CD4-positive, alpha-beta T cell (primary cell): ENCODE data around the gene CD247. TPM values are rescaled to one million over a fixed set of nuclear protein-coding genes. Genes with fewer than 3 reads are reported as not detected.
A peak's percentile ranks its signal among the peaks of the same experiment; 100 is the strongest.

ENCODE experiments used
- ATAC-seq: fragments of 200-7000 bp; cut with Tn5 transposase; one replicate; pipeline ENCODE4 v1.10.0; 2022; ENCODE audit warnings: mild to moderate bottlenecking; ENCODE audit not compliant: poor library complexity
- CTCF ChIA-PET: fragments of 350-600 bp; sonication (Branson Sonifier 250); formaldehyde crosslinking; loops from one replicate; lab custom pipeline; 2021; ENCODE audit warnings: antibody characterized with exemption, inconsistent platforms; lab: Charles Lee
- POLR2A ChIA-PET: fragments of 350-600 bp; sonication (Branson Sonifier 250); formaldehyde crosslinking; loops from one replicate; lab custom pipeline; 2021; ENCODE audit warnings: antibody characterized with exemption, inconsistent platforms; lab: Charles Lee
- DNase-seq, 14 experiments: peaks; one replicate each; pipeline ENCODE4 v3.0.0-alpha.2; 2013 to 2020; ENCODE audit warnings: mixed read lengths in 2 of 14
- H3K27ac ChIP-seq, 2 donors: one replicate each; pipeline versions ENCODE4 v1.5.1 to v1.7.0; 2013; ENCODE audit warnings: low read length in 2 of 2, low read depth in 1 of 2, mild to moderate bottlenecking in 1 of 2
- H3K27me3 ChIP-seq, 2 experiments: 1 replicate in 1 of 2; 2 replicates in 1 of 2; pipeline versions ENCODE4 v1.6.1 to v1.7.0; 2013; ENCODE audit warnings: low read length in 2 of 2, control low read depth in 1 of 2, mild to moderate bottlenecking in 1 of 2, moderate library complexity in 1 of 2; ENCODE audit not compliant: insufficient read depth in 2 of 2, control insufficient read depth in 1 of 2
- H3K36me3 ChIP-seq: one replicate; pipeline ENCODE4 v1.6.1; 2013; ENCODE audit warnings: low read length, control low read depth; ENCODE audit not compliant: insufficient read depth
- H3K4me1 ChIP-seq: one replicate; pipeline ENCODE4 v1.6.1; 2013; ENCODE audit warnings: low read length, control low read depth; ENCODE audit not compliant: insufficient read depth
- H3K4me3 ChIP-seq: one replicate; pipeline ENCODE4 v1.5.1; 2013; ENCODE audit warnings: mild to moderate bottlenecking, low read length, moderate library complexity
- H3K9me3 ChIP-seq, 2 experiments: 1 replicate in 1 of 2; 2 replicates in 1 of 2; pipeline versions ENCODE4 v1.6.1 to v1.7.0; 2013; ENCODE audit warnings: low read length in 2 of 2, mild to moderate bottlenecking in 2 of 2, control low read depth in 1 of 2, moderate library complexity in 1 of 2; ENCODE audit not compliant: control insufficient read depth in 1 of 2, insufficient read depth in 1 of 2
- H3K27ac Mint-ChIP-seq: one replicate; pipeline ENCODE4 v1.8.0; 2020; ENCODE audit warnings: mixed read lengths
- H3K27me3 Mint-ChIP-seq: one replicate; pipeline ENCODE4 v1.8.0; 2021; ENCODE audit warnings: mixed read lengths
- H3K36me3 Mint-ChIP-seq: one replicate; pipeline ENCODE4 v1.8.0; 2021; ENCODE audit warnings: low read depth, mixed read lengths
- H3K4me1 Mint-ChIP-seq: one replicate; pipeline ENCODE4 v1.8.0; 2021; ENCODE audit warnings: low read depth, mixed read lengths
- H3K4me3 Mint-ChIP-seq: one replicate; pipeline ENCODE4 v1.8.0; 2020; ENCODE audit warnings: mild to moderate bottlenecking, mixed read lengths
- H3K9me3 Mint-ChIP-seq: one replicate; pipeline ENCODE4 v1.8.0; 2020; ENCODE audit warnings: mixed read lengths
- intact Hi-C, 2 experiments: fragments of 100-400 bp; cut with DNase I in 1 of 2; cut with micrococcal nuclease in 1 of 2; formaldehyde crosslinking; loops; one replicate each; pipeline versions ENCODE4 v1.15.1 to v1.9.0; 2023 to 2025; cut with DNase I, micrococcal nuclease
- total RNA-seq, 174 experiments: library from RNA in 2 of 174; stranded (reverse) in 2 of 174; gene quantifications; one replicate each; pipeline ENCODE4 v1.2.3 and lab custom pipeline; 2021 to 2026
- TF ChIP-seq, protein P1 (sequence below): fragments of 200-600 bp; IDR thresholded peaks from one replicate; pipeline ENCODE4 v1.8.0; 2022; ENCODE audit warnings: antibody characterized with exemption, mild to moderate bottlenecking

CD247 gene
- total RNA-seq, 2 experiments from 2014 or later: 355 to 378 TPM

DNA sequence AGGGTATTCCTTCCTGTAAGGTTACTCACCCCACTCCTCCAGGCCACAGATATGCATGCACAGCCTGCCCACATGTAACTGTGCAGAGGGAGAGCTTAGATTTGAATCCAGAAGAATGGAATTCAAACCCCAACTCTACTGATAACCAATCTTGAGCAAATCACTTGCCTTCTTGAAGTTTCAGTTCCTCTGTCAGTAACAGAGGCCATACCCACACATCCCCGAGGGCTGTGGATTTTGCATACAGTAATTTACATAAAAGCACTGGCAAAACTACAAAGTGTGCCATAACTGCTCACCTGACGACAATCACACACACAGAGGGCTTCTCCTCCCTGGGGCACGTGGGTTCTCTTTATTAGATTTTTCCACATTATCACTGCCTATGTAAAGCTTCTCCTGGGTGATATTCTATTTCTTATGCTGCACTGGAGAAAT lies 18.6 kb downstream of the CD247 start:
- TF ChIP-seq, protein P1, sequence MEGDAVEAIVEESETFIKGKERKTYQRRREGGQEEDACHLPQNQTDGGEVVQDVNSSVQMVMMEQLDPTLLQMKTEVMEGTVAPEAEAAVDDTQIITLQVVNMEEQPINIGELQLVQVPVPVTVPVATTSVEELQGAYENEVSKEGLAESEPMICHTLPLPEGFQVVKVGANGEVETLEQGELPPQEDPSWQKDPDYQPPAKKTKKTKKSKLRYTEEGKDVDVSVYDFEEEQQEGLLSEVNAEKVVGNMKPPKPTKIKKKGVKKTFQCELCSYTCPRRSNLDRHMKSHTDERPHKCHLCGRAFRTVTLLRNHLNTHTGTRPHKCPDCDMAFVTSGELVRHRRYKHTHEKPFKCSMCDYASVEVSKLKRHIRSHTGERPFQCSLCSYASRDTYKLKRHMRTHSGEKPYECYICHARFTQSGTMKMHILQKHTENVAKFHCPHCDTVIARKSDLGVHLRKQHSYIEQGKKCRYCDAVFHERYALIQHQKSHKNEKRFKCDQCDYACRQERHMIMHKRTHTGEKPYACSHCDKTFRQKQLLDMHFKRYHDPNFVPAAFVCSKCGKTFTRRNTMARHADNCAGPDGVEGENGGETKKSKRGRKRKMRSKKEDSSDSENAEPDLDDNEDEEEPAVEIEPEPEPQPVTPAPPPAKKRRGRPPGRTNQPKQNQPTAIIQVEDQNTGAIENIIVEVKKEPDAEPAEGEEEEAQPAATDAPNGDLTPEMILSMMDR: no peak
- Mint-ChIP-seq H3K27me3 (no peaks in the 10 kb centered on the region), H3K36me3 (peaks cover 99% of the 10 kb centered on the region), H3K4me3 (peak overlapping the region; percentile 47), H3K4me1 (peaks cover 99% of the 10 kb centered on the region), H3K27ac (peak overlapping the region; percentile 100), H3K9me3 (no peaks in the 10 kb centered on the region)
- DNase-seq: peak in 4 of 14 experiments; percentile 34 to 70 (median 52)
- Histone ChIP-seq H3K4me1 (peaks cover 96% of the 10 kb centered on the region), H3K9me3 (no peaks in the 10 kb centered on the region), H3K4me3 (no peak overlapping the region), H3K36me3 (peaks cover 86% of the 10 kb centered on the region), H3K27ac (peak overlapping the region; percentile 26 to 29), H3K27me3 (no peaks in the 10 kb centered on the region)
- ATAC-seq: peak; percentile 68
- intact Hi-C loops: loop anchor here (1.0 to 2.0 kb wide), 4 partner anchors 10 to 17 kb away; no protein-coding TSS in a partner anchor
- ChIA-PET POLR2A (interaction anchor here (0.7 to 6.4 kb wide), 17 partner anchors 8 to 934 kb away, joined by 3 to 115 read pairs (median 4); partner anchors contain the start of genes CD247, CREG1 and POU2F1), CTCF (interaction anchor here (0.9 to 1.9 kb wide), 6 partner anchors 10 to 188 kb away, joined by 3 to 12 read pairs (median 4); partner anchors contain the start of gene CD247)

DNA sequence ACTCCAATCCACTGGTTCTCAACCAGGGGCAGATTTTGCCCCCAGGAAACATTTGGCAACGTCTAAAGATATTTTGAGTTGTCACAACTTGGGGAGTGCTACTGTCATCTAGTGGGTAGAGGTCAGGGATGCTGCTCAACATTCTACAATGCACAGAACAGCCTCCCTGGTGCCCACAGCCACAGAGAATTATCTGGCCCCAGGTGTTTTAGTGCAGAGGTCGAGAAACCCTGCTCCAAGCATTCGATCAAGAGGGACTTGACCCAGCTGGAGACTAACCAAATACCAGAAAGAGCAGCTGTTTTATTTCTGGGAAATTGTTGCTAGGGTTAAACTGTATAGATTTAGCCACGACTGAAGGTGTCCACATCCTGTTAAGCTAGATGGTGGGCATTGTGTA lies 19.2 kb downstream of the CD247 start:
- Mint-ChIP-seq H3K9me3 (no peaks in the 10 kb centered on the region), H3K27me3 (no peaks in the 10 kb centered on the region), H3K27ac (peak overlapping the region; percentile 100), H3K4me1 (peaks cover 99% of the 10 kb centered on the region), H3K4me3 (peak overlapping the region; percentile 47), H3K36me3 (peaks cover 99% of the 10 kb centered on the region)
- no peak overlapping the region for H3K4me3 ChIP-seq
- H3K27me3 ChIP-seq: no peaks in the 10 kb centered on the region
- CTCF ChIA-PET: interaction anchor here (0.9 to 1.9 kb wide), 4 partner anchors 16 to 189 kb away, joined by 3 to 12 read pairs (median 3); partner anchors contain the start of gene CD247
- peaks cover 86% of the 10 kb centered on the region for H3K36me3 ChIP-seq
- POLR2A ChIA-PET: interaction anchor here (1.0 to 6.4 kb wide), 10 partner anchors 9 to 54 kb away, joined by 3 to 115 read pairs (median 6); partner anchors contain the start of genes CD247 and CREG1
- peak in 1 of 14 experiments; percentile 30 for DNase-seq
- ATAC-seq: no peak
- no peaks in the 10 kb centered on the region for H3K9me3 ChIP-seq
- TF ChIP-seq, protein P1: no peak
- peaks cover 96% of the 10 kb centered on the region for H3K4me1 ChIP-seq
- peak overlapping the region; percentile 1 to 26 for H3K27ac ChIP-seq
- intact Hi-C loops: loop anchor here (1.0 to 2.0 kb wide), 3 partner anchors 10 to 16 kb away; no protein-coding TSS in a partner anchor

DNA sequence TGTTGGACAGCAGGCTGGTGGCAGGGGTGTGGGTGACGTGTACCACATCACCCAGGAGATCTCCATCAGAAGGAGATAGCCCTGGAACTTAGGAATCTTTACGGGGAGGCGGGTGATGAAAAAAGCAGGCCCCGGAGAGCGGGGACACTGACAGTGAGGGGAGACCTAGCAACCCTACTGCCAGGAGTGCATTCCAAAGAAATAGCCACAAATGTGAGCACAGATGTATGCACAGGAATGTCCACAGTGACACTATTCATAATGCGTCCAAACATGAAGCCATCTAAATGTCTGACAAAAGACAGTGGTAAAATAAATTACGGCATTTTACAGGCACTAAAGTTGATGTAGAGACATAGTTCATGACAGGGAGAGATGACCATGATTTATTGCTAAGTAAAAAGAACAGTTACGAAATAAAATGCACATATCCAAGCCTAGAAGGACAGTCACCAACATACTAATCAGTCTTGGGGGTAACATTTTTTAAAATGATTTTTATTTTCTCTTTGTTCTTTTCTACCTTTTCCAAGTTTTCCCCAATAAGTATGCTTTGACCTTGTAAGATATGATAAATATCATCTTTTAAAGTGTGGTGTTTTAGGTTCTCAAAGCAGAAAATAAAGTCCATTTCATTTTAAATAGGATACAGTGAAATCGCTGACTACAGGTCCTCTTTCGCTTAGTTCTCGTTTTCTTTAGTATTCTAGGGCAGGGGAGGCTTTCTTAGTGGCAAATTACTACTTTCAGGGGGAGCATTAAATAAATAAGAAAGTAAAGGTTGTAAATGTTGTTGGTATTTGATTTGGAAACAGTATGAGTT lies 21.3 kb downstream of the CD247 start:
- Mint-ChIP-seq H3K4me3 (peak overlapping the region; percentile 34), H3K36me3 (peaks cover 98% of the 10 kb centered on the region), H3K4me1 (peaks cover 98% of the 10 kb centered on the region), H3K9me3 (no peaks in the 10 kb centered on the region), H3K27ac (peak overlapping the region; percentile 100), H3K27me3 (no peaks in the 10 kb centered on the region)
- Histone ChIP-seq H3K27me3 (no peaks in the 10 kb centered on the region), H3K27ac (peak overlapping the region; percentile 19 to 89), H3K9me3 (no peaks in the 10 kb centered on the region), H3K36me3 (peaks cover 78% of the 10 kb centered on the region), H3K4me3 (no peak overlapping the region), H3K4me1 (peaks cover 96% of the 10 kb centered on the region)
- ChIA-PET POLR2A (interaction anchor here (0.9 to 6.4 kb wide), 9 partner anchors 8 to 58 kb away, joined by 3 to 115 read pairs (median 5); partner anchors contain the start of gene CD247), CTCF (interaction anchor here (1.4 to 1.5 kb wide), 2 partner anchors 19 to 36 kb away, joined by 3 to 5 read pairs; no protein-coding TSS in a partner anchor)
- TF ChIP-seq, protein P1: no peak
- DNase-seq: no peak
- intact Hi-C loops: no loop called here
- no peak for ATAC-seq
